ENCODE data around the gene KCNAB1.
A peak's percentile ranks its signal among the peaks of the same experiment; 100 is the strongest.

The KCNAB1 gene

DNA sequence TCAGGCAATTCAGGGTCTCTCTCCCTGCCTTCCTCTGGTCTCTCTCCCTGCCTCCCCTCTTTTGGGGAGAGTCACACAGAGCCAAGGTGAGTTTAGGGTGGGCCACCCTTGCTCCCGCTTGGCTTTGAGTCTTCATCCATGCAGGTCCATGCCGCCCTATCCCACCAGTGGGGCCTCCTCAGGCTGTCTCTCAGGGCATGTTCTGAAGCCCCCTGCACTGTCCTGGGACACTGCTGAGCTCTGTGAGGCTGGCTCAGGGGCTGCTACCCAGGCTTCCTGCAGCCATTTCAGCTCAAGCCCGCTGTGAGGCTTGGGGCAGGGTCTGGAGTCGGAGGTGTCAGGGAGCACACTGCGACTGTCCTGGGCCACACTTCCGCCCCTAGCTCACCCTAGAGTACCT lies 231.4 kb downstream of the KCNAB1 start:
- Histone ChIP-seq H3K36me3 (ENCODE audit: control insufficient read depth in 4 of 4, insufficient read depth in 4 of 4, low read length in 3 of 4) (no peaks in the 10 kb centered on the region), H3K9me3 (ENCODE audit: control extremely low read depth in 1 of 5, control insufficient read depth in 4 of 5, insufficient read depth in 2 of 5, low read depth in 1 of 5, low read length in 4 of 5) (peaks cover 0 to 3% (median 0%) of the 10 kb centered on the region in 5 experiments), H3K27ac (ENCODE audit: insufficient read depth in 1 of 2, low read depth in 1 of 2, low read length in 2 of 2, poor library complexity in 1 of 2, severe bottlenecking in 2 of 2) (no peak overlapping the region), H3K27me3 (replicated peaks in 2 of 5; ENCODE audit: control insufficient read depth in 4 of 5, insufficient read depth in 5 of 5, low read length in 4 of 5) (no peaks in the 10 kb centered on the region), H3K4me1 (ENCODE audit: control extremely low read depth in 1 of 4, control insufficient read depth in 4 of 4, insufficient read depth in 4 of 4, low read length in 3 of 4) (peaks cover 0 to 13% (median under 1%) of the 10 kb centered on the region in 4 experiments), H3K4me3 (ENCODE audit: control insufficient read depth in 1 of 7, extremely low read depth in 1 of 7, insufficient read depth in 4 of 7, low read depth in 2 of 7, low read length in 6 of 7) (no peak overlapping the region)
- ChIA-PET POLR2A (no interaction called here), CTCF (interaction anchor here (0.7 to 1.6 kb wide), 2 partner anchors 9 to 18 kb away, joined by 3 read pairs; no protein-coding TSS in a partner anchor)
- no peak for DNase-seq
- 97% methylated on average over 5 of the region's 6 CpGs for WGBS (ENCODE audit: insufficient coverage)

DNA sequence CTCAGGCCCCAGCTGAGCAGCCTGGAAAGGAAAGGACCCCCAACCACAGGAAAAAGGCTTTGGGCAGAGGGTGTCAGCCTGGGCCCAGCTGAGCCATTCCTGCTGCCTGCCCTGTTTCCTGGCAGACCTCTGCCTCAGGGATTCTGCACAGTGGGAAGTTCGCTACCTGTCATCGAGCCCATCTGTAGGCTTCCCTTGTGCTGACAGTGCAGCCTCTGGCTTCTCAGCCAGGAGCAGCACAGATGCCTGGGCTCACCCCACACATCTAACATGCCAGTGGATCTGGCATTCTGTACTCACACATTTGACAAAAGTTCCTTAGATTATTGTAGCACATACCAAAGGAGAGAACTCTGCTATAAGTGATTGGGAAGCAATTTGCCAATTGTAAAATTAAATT lies 232.3 kb downstream of the KCNAB1 start:
- H3K4me3 ChIP-seq (ENCODE audit: control insufficient read depth in 1 of 7, extremely low read depth in 1 of 7, insufficient read depth in 4 of 7, low read depth in 2 of 7, low read length in 6 of 7) = no peak overlapping the region
- H3K36me3 ChIP-seq (ENCODE audit: control insufficient read depth in 4 of 4, insufficient read depth in 4 of 4, low read length in 3 of 4) = no peaks in the 10 kb centered on the region
- peaks cover 0 to 3% (median 0%) of the 10 kb centered on the region in 5 experiments for H3K9me3 ChIP-seq (ENCODE audit: control extremely low read depth in 1 of 5, control insufficient read depth in 4 of 5, insufficient read depth in 2 of 5, low read depth in 1 of 5, low read length in 4 of 5)
- ChIA-PET POLR2A (no interaction called here), CTCF (interaction anchor here (1.6 kb wide), 1 partner anchor 17 kb away, joined by 3 read pairs; no protein-coding TSS in a partner anchor)
- H3K27me3 ChIP-seq (replicated peaks in 2 of 5; ENCODE audit: control insufficient read depth in 4 of 5, insufficient read depth in 5 of 5, low read length in 4 of 5) = no peaks in the 10 kb centered on the region
- no peak overlapping the region for H3K27ac ChIP-seq (ENCODE audit: insufficient read depth in 1 of 2, low read depth in 1 of 2, low read length in 2 of 2, poor library complexity in 1 of 2, severe bottlenecking in 2 of 2)
- H3K4me1 ChIP-seq (ENCODE audit: control extremely low read depth in 1 of 4, control insufficient read depth in 4 of 4, insufficient read depth in 4 of 4, low read length in 3 of 4) = peaks cover 0 to 19% (median 1%) of the 10 kb centered on the region in 4 experiments
- WGBS (ENCODE audit: insufficient coverage) = 100% methylated on average over 2 of the region's 2 CpGs
- DNase-seq = no peak

DNA sequence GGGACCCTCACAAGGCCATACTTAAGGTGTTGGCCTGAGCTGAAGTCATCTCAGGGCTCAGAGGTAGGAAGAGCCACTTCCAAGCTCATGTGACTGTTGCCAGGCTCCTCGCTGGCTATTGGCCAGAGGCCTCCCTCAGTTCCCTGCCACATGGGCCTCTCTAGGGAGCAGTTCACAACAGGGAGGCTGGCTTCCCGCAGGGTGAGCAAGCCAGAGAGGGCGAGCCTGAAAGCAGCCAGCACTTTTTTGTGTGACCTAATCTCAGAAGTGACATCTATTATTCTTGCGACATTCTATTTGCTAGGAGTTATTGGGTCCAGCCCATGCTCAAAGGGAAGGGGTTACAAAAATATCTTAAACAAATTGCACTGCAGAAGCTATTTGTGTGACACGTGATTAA lies 233.2 kb downstream of the KCNAB1 start:
- Histone ChIP-seq H3K4me3 (ENCODE audit: control insufficient read depth in 1 of 7, extremely low read depth in 1 of 7, insufficient read depth in 4 of 7, low read depth in 2 of 7, low read length in 6 of 7) (no peak overlapping the region), H3K27ac (ENCODE audit: insufficient read depth in 1 of 2, low read depth in 1 of 2, low read length in 2 of 2, poor library complexity in 1 of 2, severe bottlenecking in 2 of 2) (no peak overlapping the region), H3K36me3 (ENCODE audit: control insufficient read depth in 4 of 4, insufficient read depth in 4 of 4, low read length in 3 of 4) (no peaks in the 10 kb centered on the region), H3K27me3 (replicated peaks in 2 of 5; ENCODE audit: control insufficient read depth in 4 of 5, insufficient read depth in 5 of 5, low read length in 4 of 5) (no peaks in the 10 kb centered on the region), H3K9me3 (ENCODE audit: control extremely low read depth in 1 of 5, control insufficient read depth in 4 of 5, insufficient read depth in 2 of 5, low read depth in 1 of 5, low read length in 4 of 5) (peaks cover 0 to 3% (median 0%) of the 10 kb centered on the region in 5 experiments), H3K4me1 (ENCODE audit: control extremely low read depth in 1 of 4, control insufficient read depth in 4 of 4, insufficient read depth in 4 of 4, low read length in 3 of 4) (peaks cover 0 to 19% (median 1%) of the 10 kb centered on the region in 4 experiments)
- DNase-seq = no peak
- CTCF ChIA-PET = interaction anchor here (1.6 kb wide), 1 partner anchor 16 kb away, joined by 3 read pairs; no protein-coding TSS in a partner anchor
- 96% methylated on average over 5 of the region's 5 CpGs for WGBS (ENCODE audit: insufficient coverage)
- POLR2A ChIA-PET = no interaction called here

DNA sequence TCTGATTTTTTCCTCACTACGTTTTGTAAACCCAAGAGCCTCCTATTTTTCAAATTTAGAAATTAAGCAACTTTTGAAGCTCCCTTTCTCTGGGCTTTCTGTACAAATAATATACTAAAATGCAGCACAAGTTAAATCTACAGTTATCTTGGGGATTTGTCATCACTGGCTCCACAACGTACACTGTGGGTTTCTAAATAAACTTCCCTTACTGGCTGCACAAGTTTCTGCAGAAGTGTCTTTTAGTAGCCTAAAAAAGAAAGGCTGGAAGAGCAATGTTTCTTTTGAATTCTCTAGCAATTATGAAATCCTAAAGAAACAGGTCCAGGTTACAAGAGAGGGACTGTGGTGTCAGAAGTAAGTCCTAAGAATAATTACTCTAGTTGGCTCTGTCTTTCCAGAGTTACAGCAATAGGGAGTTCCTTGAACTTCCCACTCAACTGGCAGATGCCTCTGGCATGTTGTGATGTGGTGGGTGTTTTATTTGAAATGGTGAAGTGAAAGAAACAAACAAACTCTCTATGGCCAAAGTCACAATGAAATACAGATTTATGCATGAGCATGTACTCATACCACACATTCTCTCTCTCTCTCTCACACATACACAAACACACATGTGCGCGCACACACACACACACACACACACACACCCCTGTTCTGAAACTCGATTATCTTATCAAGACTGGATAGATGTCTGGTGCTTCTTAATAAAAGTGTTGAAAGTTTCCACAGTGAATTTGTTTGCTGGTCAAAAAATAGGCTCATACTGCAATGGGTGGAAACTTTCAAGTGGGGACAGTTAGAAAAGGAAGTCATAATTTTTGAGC lies 236.4 kb downstream of the KCNAB1 start:
- peak in 2 of 3 donors; percentile 15 to 21 for DNase-seq
- peaks cover 0 to 3% (median 0%) of the 10 kb centered on the region in 5 experiments for H3K9me3 ChIP-seq (ENCODE audit: control extremely low read depth in 1 of 5, control insufficient read depth in 4 of 5, insufficient read depth in 2 of 5, low read depth in 1 of 5, low read length in 4 of 5)
- H3K4me3 ChIP-seq (ENCODE audit: control insufficient read depth in 1 of 7, extremely low read depth in 1 of 7, insufficient read depth in 4 of 7, low read depth in 2 of 7, low read length in 6 of 7) = no peak overlapping the region
- H3K4me1 ChIP-seq (ENCODE audit: control extremely low read depth in 1 of 4, control insufficient read depth in 4 of 4, insufficient read depth in 4 of 4, low read length in 3 of 4) = peaks cover 0 to 12% (median 1%) of the 10 kb centered on the region in 4 experiments
- WGBS (ENCODE audit: insufficient coverage) = no CpG with 5 or more reads among the region's 5 CpGs
- POLR2A ChIA-PET = no interaction called here
- H3K36me3 ChIP-seq (ENCODE audit: control insufficient read depth in 4 of 4, insufficient read depth in 4 of 4, low read length in 3 of 4) = no peaks in the 10 kb centered on the region
- H3K27ac ChIP-seq (ENCODE audit: insufficient read depth in 1 of 2, low read depth in 1 of 2, low read length in 2 of 2, poor library complexity in 1 of 2, severe bottlenecking in 2 of 2) = no peak overlapping the region
- CTCF ChIA-PET = interaction anchor here (0.6 kb wide), 1 partner anchor 75 kb away, joined by 3 read pairs; no protein-coding TSS in a partner anchor
- no peaks in the 10 kb centered on the region for H3K27me3 ChIP-seq (replicated peaks in 2 of 5; ENCODE audit: control insufficient read depth in 4 of 5, insufficient read depth in 5 of 5, low read length in 4 of 5)

DNA sequence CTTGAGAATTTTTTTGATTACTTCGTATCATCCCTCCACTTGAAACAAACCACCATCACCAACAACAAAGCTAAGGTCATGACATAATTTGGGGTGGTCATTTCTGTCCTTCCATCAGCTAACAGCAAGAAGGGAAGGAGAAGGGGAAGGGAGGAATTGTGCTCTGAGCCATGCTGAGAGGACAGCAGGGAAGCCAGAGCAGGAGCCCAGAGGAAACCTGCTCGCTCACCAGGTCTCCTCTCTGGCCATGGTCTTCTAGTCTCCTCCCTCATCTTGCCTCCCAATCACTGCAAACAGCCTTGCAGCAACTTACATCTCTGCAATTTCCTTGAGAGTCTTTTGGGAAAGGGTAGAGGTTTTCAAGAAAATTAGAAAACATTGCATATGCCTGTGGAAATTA lies 237.9 kb downstream of the KCNAB1 start:
- WGBS (ENCODE audit: insufficient coverage) = no CpG with 5 or more reads among the region's 2 CpGs
- no peaks in the 10 kb centered on the region for H3K27me3 ChIP-seq (replicated peaks in 2 of 5; ENCODE audit: control insufficient read depth in 4 of 5, insufficient read depth in 5 of 5, low read length in 4 of 5)
- H3K9me3 ChIP-seq (ENCODE audit: control extremely low read depth in 1 of 5, control insufficient read depth in 4 of 5, insufficient read depth in 2 of 5, low read depth in 1 of 5, low read length in 4 of 5) = no peaks in the 10 kb centered on the region
- POLR2A ChIA-PET = no interaction called here
- no peak overlapping the region for H3K27ac ChIP-seq (ENCODE audit: insufficient read depth in 1 of 2, low read depth in 1 of 2, low read length in 2 of 2, poor library complexity in 1 of 2, severe bottlenecking in 2 of 2)
- H3K36me3 ChIP-seq (ENCODE audit: control insufficient read depth in 4 of 4, insufficient read depth in 4 of 4, low read length in 3 of 4) = no peaks in the 10 kb centered on the region
- H3K4me1 ChIP-seq (ENCODE audit: control extremely low read depth in 1 of 4, control insufficient read depth in 4 of 4, insufficient read depth in 4 of 4, low read length in 3 of 4) = peaks cover 0 to 12% (median 1%) of the 10 kb centered on the region in 4 experiments
- DNase-seq = no peak
- H3K4me3 ChIP-seq (ENCODE audit: control insufficient read depth in 1 of 7, extremely low read depth in 1 of 7, insufficient read depth in 4 of 7, low read depth in 2 of 7, low read length in 6 of 7) = no peak overlapping the region
- CTCF ChIA-PET = no interaction called here

DNA sequence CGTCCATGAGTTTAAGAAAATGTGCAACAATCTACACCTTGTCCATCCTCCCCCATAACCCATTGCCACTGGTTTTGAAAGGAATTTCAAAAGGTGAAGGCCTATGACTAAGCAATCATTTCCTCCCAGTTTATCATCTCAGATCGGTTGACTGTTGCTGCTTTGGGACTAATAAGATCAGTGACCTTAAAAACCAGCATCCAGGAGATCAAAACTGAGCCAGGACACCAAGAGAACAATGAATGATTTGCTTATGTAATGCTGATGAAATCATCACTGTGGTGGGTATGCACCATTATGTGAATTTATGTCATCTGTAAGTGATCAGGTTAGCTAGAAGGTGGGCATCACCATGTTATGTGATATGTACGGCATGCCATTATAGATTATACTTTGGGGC lies 239.0 kb downstream of the KCNAB1 start:
- ChIA-PET POLR2A (no interaction called here), CTCF (no interaction called here)
- H3K4me1 ChIP-seq (ENCODE audit: control extremely low read depth in 1 of 4, control insufficient read depth in 4 of 4, insufficient read depth in 4 of 4, low read length in 3 of 4) = peaks cover 0 to 12% (median 1%) of the 10 kb centered on the region in 4 experiments
- no peaks in the 10 kb centered on the region for H3K9me3 ChIP-seq (ENCODE audit: control extremely low read depth in 1 of 5, control insufficient read depth in 4 of 5, insufficient read depth in 2 of 5, low read depth in 1 of 5, low read length in 4 of 5)
- WGBS (ENCODE audit: insufficient coverage) = 100% methylated on average over 1 of the region's 3 CpGs
- no peaks in the 10 kb centered on the region for H3K36me3 ChIP-seq (ENCODE audit: control insufficient read depth in 4 of 4, insufficient read depth in 4 of 4, low read length in 3 of 4)
- H3K27me3 ChIP-seq (replicated peaks in 2 of 5; ENCODE audit: control insufficient read depth in 4 of 5, insufficient read depth in 5 of 5, low read length in 4 of 5) = no peaks in the 10 kb centered on the region
- no peak overlapping the region for H3K4me3 ChIP-seq (ENCODE audit: control insufficient read depth in 1 of 7, extremely low read depth in 1 of 7, insufficient read depth in 4 of 7, low read depth in 2 of 7, low read length in 6 of 7)
- H3K27ac ChIP-seq (ENCODE audit: insufficient read depth in 1 of 2, low read depth in 1 of 2, low read length in 2 of 2, poor library complexity in 1 of 2, severe bottlenecking in 2 of 2) = no peak overlapping the region
- DNase-seq = no peak

DNA sequence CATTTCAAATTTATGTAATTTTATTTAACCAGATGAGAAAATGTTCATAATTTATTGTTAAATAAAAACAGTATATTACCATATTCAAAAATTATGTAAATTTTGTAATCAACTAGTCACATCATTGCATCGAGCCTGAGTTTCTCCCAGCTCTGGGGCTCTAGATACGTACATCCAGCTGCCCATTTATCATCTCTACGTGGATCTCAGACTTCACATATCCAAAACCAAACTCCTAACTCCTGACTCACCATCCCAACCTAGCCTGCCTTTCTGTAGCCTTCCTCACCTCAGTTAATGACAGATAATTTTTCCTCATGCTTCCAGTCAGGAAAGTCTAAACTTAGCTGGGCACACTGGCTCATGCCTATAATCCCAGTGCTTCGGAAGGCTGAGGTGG lies 239.7 kb downstream of the KCNAB1 start:
- no peaks in the 10 kb centered on the region for H3K36me3 ChIP-seq (ENCODE audit: control insufficient read depth in 4 of 4, insufficient read depth in 4 of 4, low read length in 3 of 4)
- no peak overlapping the region for H3K4me3 ChIP-seq (ENCODE audit: control insufficient read depth in 1 of 7, extremely low read depth in 1 of 7, insufficient read depth in 4 of 7, low read depth in 2 of 7, low read length in 6 of 7)
- WGBS (ENCODE audit: insufficient coverage) = 100% methylated on average over 1 of the region's 4 CpGs
- no peaks in the 10 kb centered on the region for H3K9me3 ChIP-seq (ENCODE audit: control extremely low read depth in 1 of 5, control insufficient read depth in 4 of 5, insufficient read depth in 2 of 5, low read depth in 1 of 5, low read length in 4 of 5)
- no peaks in the 10 kb centered on the region for H3K27me3 ChIP-seq (replicated peaks in 2 of 5; ENCODE audit: control insufficient read depth in 4 of 5, insufficient read depth in 5 of 5, low read length in 4 of 5)
- POLR2A ChIA-PET = no interaction called here
- H3K27ac ChIP-seq (ENCODE audit: insufficient read depth in 1 of 2, low read depth in 1 of 2, low read length in 2 of 2, poor library complexity in 1 of 2, severe bottlenecking in 2 of 2) = no peak overlapping the region
- DNase-seq = no peak
- CTCF ChIA-PET = interaction anchor here (1.4 kb wide), 1 partner anchor 15 kb away, joined by 3 read pairs; no protein-coding TSS in a partner anchor
- H3K4me1 ChIP-seq (ENCODE audit: control extremely low read depth in 1 of 4, control insufficient read depth in 4 of 4, insufficient read depth in 4 of 4, low read length in 3 of 4) = peaks cover 0 to 12% (median 1%) of the 10 kb centered on the region in 4 experiments
